Neural cell (in vitro differentiated cells): ENCODE data around the gene RNF41. TPM values are rescaled to one million over a fixed set of nuclear protein-coding genes. Genes with fewer than 3 reads are reported as not detected.

Experiments
- H2AFZ ChIP-seq: fragments of 200-600, 300-800 bp; sonication (generic), shearing (Covaris generic); 2 replicates; pipeline ENCODE4 v1.6.0; 2014; ENCODE audit warnings: low read depth, mild to moderate bottlenecking, antibody characterized with exemption, low read length, moderate library complexity
- H3F3A ChIP-seq: fragments of 200-600 bp; shearing (Covaris generic); 2 replicates; pipeline ENCODE4 v1.6.1; 2016; ENCODE audit warnings: mild to moderate bottlenecking, moderate library complexity, mixed read lengths, antibody characterized with exemption, low read length; ENCODE audit not compliant: insufficient read depth, poor library complexity, severe bottlenecking
- H3K27ac ChIP-seq: fragments of 200-600, 300-800 bp; sonication (generic), shearing (Covaris generic); 2 replicates; pipeline ENCODE4 v1.5.1; 2014; ENCODE audit warnings: mild to moderate bottlenecking, low read length, moderate library complexity
- H3K27me3 ChIP-seq: fragments of 300-800, 200-600 bp; sonication (generic), shearing (Covaris generic); 2 replicates; pipeline ENCODE4 v1.6.0; 2014; ENCODE audit warnings: mild to moderate bottlenecking, low read depth, low read length, moderate library complexity; ENCODE audit not compliant: insufficient read depth
- H3K36me3 ChIP-seq: fragments of 300-800, 200-600 bp; sonication (generic), shearing (Covaris generic); 2 replicates; pipeline ENCODE4 v1.5.1; 2014; ENCODE audit warnings: mild to moderate bottlenecking, antibody characterized with exemption, low read length, moderate library complexity; ENCODE audit not compliant: insufficient read depth
- H3K4me2 ChIP-seq: fragments of 300-800, 200-600 bp; sonication (generic), shearing (Covaris generic); 2 replicates; pipeline ENCODE4 v1.6.0; 2014; ENCODE audit warnings: mild to moderate bottlenecking, low read length
- H3K4me3 ChIP-seq: fragments of 300-800, 200-600 bp; sonication (generic), shearing (Covaris generic); 2 replicates; pipeline ENCODE4 v1.5.1; 2014; ENCODE audit warnings: mild to moderate bottlenecking, low read length, moderate library complexity
- H3K79me2 ChIP-seq: fragments of 200-600 bp; shearing (Covaris generic); replicated peaks from 2 replicates; pipeline ENCODE4 v1.6.0; 2014; ENCODE audit warnings: mild to moderate bottlenecking, low read length, moderate library complexity; ENCODE audit not compliant: insufficient read depth
- H3K9ac ChIP-seq: fragments of 300-800, 200-600 bp; sonication (generic), shearing (Covaris generic); 2 replicates; pipeline ENCODE4 v1.6.1; 2016; ENCODE audit warnings: mild to moderate bottlenecking, low read length, mixed read lengths
- H3K9me2 ChIP-seq: fragments of 200-600 bp; shearing (Covaris generic); 2 replicates; pipeline ENCODE4 v1.6.1; 2016; ENCODE audit warnings: mild to moderate bottlenecking, low read length, mixed read lengths; ENCODE audit not compliant: insufficient read depth
- H3K9me3 ChIP-seq: fragments of 200-600, 300-800 bp; sonication (generic), shearing (Covaris generic); 2 replicates; pipeline ENCODE4 v1.6.1; 2016; ENCODE audit warnings: mild to moderate bottlenecking, mixed run types, low read length, moderate library complexity, mixed read lengths
- H4K20me1 ChIP-seq: fragments of 200-600 bp; shearing (Covaris generic); 2 replicates; pipeline ENCODE4 v1.6.1; 2016; ENCODE audit warnings: mild to moderate bottlenecking, mixed run types; ENCODE audit not compliant: insufficient read depth
- EP300 ChIP-seq: fragments of 450-650 bp; conservative IDR thresholded peaks from 2 replicates; pipeline ENCODE4 v1.6.1; 2014; ENCODE audit warnings: antibody characterized with exemption, mild to moderate bottlenecking, moderate library complexity; ENCODE audit not compliant: poor library complexity, severe bottlenecking
- EZH2 ChIP-seq: fragments of 200-600, 300-800 bp; shearing (Covaris generic), sonication (generic); IDR thresholded peaks from 2 replicates; pipeline ENCODE4 v1.6.1; 2014; ENCODE audit warnings: antibody characterized with exemption, low read length, borderline replicate concordance, mild to moderate bottlenecking; ENCODE audit not compliant: insufficient read depth, poor library complexity, severe bottlenecking
- MXI1 ChIP-seq: fragments of 450-650 bp; conservative IDR thresholded peaks from 2 replicates; pipeline ENCODE4 v1.6.1; 2014; ENCODE audit warnings: antibody characterized with exemption, mild to moderate bottlenecking; ENCODE audit not compliant: poor library complexity, severe bottlenecking
- POLR2AphosphoS5 ChIP-seq: IDR thresholded peaks from 2 replicates; pipeline ENCODE4 v1.6.1; 2012
- RAD21 ChIP-seq: fragments of 450-650 bp; conservative IDR thresholded peaks from 2 replicates; pipeline ENCODE4 v1.6.1; 2014; ENCODE audit warnings: antibody characterized with exemption, mild to moderate bottlenecking, moderate library complexity
- SMC3 ChIP-seq: fragments of 450-650 bp; conservative IDR thresholded peaks from 2 replicates; pipeline ENCODE4 v1.6.1; 2014; ENCODE audit warnings: antibody characterized with exemption, mild to moderate bottlenecking, moderate library complexity; ENCODE audit not compliant: poor library complexity
- TAF1 ChIP-seq: IDR thresholded peaks from 2 replicates; pipeline ENCODE4 v1.6.1; 2012; ENCODE audit warnings: low read depth
- polyA plus RNA-seq: library from polyadenylated mRNA; depleted of rRNA; stranded (reverse); fragments of >200 nt; gene quantifications from 2 replicates; pipeline ENCODE4 v1.2.3, GENCODE V29; 2014
- TF ChIP-seq, protein P1 (sequence below): fragments of 450-650 bp; IDR thresholded peaks from 2 replicates; pipeline ENCODE4 v1.5.1; 2014; ENCODE audit warnings: antibody characterized with exemption, mild to moderate bottlenecking, moderate library complexity; ENCODE audit not compliant: poor library complexity, severe bottlenecking
- TF ChIP-seq, protein P2 (sequence below): IDR thresholded peaks from 2 replicates; pipeline ENCODE4 v1.6.1; 2012; ENCODE audit warnings: borderline replicate concordance

Gene RNF41
- polyA plus RNA-seq, 1 donor from 2014 or later = 108 TPM

DNA sequence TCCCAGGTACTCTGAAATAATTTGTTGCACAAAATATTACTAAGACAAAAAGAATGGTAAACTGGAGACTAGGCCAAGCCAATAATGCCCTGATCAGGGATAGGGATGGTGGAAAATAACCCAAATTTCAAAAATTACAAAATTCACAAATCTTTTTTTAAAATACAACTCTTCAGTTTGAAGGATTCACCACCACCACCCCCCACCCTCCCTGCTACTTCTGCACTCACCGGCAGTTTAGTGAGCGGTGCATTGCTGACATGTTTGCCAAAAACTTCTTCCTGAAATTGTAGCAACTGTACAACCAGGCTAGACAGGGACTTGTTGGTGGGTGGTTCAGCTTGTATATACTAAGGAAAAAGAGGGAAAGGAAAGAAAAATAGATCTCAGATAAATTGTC lies 34.8 kb downstream of the RNF41 start:
- Histone ChIP-seq H3K9me3 (no peaks in the 10 kb centered on the region), H3K9me2 (no peaks in the 10 kb centered on the region), H3K79me2 (peaks cover 35% of the 10 kb centered on the region), H4K20me1 (no peaks in the 10 kb centered on the region), H3K27me3 (no peaks in the 10 kb centered on the region), H3K36me3 (peaks cover 14% of the 10 kb centered on the region), H3K27ac (no peak overlapping the region), H3F3A (peaks cover 7% of the 10 kb centered on the region), H2AFZ (no peak overlapping the region), H3K4me2 (peak overlapping the region; percentile 95), H3K9ac (peak overlapping the region; percentile 99), H3K4me3 (peak overlapping the region; percentile 97)
- TF ChIP-seq EP300 (no peak), POLR2AphosphoS5 (no peak), SMC3 (no peak), RAD21 (no peak), TAF1 (no peak), MXI1 (no peak), EZH2 (no peak)
- TF ChIP-seq, protein P1, sequence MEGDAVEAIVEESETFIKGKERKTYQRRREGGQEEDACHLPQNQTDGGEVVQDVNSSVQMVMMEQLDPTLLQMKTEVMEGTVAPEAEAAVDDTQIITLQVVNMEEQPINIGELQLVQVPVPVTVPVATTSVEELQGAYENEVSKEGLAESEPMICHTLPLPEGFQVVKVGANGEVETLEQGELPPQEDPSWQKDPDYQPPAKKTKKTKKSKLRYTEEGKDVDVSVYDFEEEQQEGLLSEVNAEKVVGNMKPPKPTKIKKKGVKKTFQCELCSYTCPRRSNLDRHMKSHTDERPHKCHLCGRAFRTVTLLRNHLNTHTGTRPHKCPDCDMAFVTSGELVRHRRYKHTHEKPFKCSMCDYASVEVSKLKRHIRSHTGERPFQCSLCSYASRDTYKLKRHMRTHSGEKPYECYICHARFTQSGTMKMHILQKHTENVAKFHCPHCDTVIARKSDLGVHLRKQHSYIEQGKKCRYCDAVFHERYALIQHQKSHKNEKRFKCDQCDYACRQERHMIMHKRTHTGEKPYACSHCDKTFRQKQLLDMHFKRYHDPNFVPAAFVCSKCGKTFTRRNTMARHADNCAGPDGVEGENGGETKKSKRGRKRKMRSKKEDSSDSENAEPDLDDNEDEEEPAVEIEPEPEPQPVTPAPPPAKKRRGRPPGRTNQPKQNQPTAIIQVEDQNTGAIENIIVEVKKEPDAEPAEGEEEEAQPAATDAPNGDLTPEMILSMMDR = no peak
- TF ChIP-seq, protein P2, sequence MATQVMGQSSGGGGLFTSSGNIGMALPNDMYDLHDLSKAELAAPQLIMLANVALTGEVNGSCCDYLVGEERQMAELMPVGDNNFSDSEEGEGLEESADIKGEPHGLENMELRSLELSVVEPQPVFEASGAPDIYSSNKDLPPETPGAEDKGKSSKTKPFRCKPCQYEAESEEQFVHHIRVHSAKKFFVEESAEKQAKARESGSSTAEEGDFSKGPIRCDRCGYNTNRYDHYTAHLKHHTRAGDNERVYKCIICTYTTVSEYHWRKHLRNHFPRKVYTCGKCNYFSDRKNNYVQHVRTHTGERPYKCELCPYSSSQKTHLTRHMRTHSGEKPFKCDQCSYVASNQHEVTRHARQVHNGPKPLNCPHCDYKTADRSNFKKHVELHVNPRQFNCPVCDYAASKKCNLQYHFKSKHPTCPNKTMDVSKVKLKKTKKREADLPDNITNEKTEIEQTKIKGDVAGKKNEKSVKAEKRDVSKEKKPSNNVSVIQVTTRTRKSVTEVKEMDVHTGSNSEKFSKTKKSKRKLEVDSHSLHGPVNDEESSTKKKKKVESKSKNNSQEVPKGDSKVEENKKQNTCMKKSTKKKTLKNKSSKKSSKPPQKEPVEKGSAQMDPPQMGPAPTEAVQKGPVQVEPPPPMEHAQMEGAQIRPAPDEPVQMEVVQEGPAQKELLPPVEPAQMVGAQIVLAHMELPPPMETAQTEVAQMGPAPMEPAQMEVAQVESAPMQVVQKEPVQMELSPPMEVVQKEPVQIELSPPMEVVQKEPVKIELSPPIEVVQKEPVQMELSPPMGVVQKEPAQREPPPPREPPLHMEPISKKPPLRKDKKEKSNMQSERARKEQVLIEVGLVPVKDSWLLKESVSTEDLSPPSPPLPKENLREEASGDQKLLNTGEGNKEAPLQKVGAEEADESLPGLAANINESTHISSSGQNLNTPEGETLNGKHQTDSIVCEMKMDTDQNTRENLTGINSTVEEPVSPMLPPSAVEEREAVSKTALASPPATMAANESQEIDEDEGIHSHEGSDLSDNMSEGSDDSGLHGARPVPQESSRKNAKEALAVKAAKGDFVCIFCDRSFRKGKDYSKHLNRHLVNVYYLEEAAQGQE = no peak

DNA sequence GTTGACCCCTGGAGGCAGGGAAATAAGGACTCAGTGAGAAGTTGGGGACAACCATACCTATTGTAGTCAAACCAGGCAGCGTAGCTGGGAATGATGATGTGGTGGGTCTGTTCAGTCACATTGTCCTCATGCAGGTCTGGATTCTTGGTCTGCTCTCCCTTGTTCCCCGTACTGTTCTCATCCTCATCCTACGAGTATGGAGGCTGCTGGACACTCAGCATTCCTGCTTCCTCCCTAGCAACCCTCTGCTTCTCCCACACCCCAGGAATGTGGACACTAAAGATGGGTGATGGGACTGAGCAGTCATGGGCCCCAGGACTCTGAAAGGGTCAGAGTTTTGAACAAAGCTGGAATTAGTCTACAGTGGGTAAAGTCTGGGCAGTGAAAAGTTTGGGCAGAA lies 43.4 kb downstream of the RNF41 start:
- no peaks in the 10 kb centered on the region for H3K9me2 ChIP-seq
- H3K36me3 ChIP-seq = peaks cover 15% of the 10 kb centered on the region
- TF ChIP-seq EP300 (no peak), POLR2AphosphoS5 (no peak), MXI1 (no peak), SMC3 (no peak), TAF1 (no peak), RAD21 (no peak), EZH2 (no peak)
- TF ChIP-seq, protein P1 = no peak
- TF ChIP-seq, protein P2 = no peak
- no peak overlapping the region for H3K4me3 ChIP-seq
- H3K9ac ChIP-seq = no peak overlapping the region
- no peaks in the 10 kb centered on the region for H3F3A ChIP-seq
- H3K4me2 ChIP-seq = no peak overlapping the region
- no peaks in the 10 kb centered on the region for H3K27me3 ChIP-seq
- H2AFZ ChIP-seq = no peak overlapping the region
- no peaks in the 10 kb centered on the region for H3K79me2 ChIP-seq
- H3K9me3 ChIP-seq = no peaks in the 10 kb centered on the region
- no peaks in the 10 kb centered on the region for H4K20me1 ChIP-seq
- no peak overlapping the region for H3K27ac ChIP-seq
